K562 (cell line): Measurements from ENCODE around the gene EIF1.

Source experiments
- ELF1 ChIP-seq: fragments of 200-800 bp; sonication (Bioruptor generic); IDR thresholded peaks from 2 replicates; pipeline ENCODE4 v1.6.1; 2016; ENCODE audit warnings: missing genetic modification characterization, missing compliant biosample characterization
- HCFC1 ChIP-seq: IDR thresholded peaks from 2 replicates; pipeline ENCODE4 v1.6.1; 2012; ENCODE audit warnings: low read depth, low read length, improper control_type of control experiment
- ZNF263 ChIP-seq: sonication (generic); formaldehyde crosslinking; IDR thresholded peaks from 2 replicates; pipeline ENCODE4 v1.8.0; 2022; ENCODE audit warnings: mild to moderate bottlenecking, missing genetic modification reagents, borderline replicate concordance
- ZNF274 ChIP-seq: IDR thresholded peaks from 2 replicates; pipeline ENCODE4 v1.6.1; 2011; ENCODE audit warnings: low read depth, mild to moderate bottlenecking, low read length, moderate library complexity, borderline replicate concordance
- TF ChIP-seq, protein P1 (sequence below): sonication (generic); formaldehyde crosslinking; IDR thresholded peaks from 2 replicates; pipeline ENCODE4 v1.9.0; 2022; ENCODE audit warnings: mild to moderate bottlenecking, missing genetic modification reagents
- TF ChIP-seq, protein P2 (sequence below), 2 experiments: fragments of 450-650 bp; IDR thresholded peaks; 2 replicates each; pipeline ENCODE4 v1.6.1; 2018; ENCODE audit warnings: mild to moderate bottlenecking in 2 of 2, low read depth in 1 of 2; ENCODE audit not compliant: partially characterized antibody in 2 of 2

- TF ChIP-seq ELF1 (tag): no peak
- no peak for TF ChIP-seq ZNF263 (CRISPR knock-in tag)
- no peak for TF ChIP-seq HCFC1
- no peak for TF ChIP-seq ZNF274
- TF ChIP-seq, protein P1, sequence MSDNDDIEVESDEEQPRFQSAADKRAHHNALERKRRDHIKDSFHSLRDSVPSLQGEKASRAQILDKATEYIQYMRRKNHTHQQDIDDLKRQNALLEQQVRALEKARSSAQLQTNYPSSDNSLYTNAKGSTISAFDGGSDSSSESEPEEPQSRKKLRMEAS (CRISPR knock-in tag): no peak
- TF ChIP-seq, protein P2, sequence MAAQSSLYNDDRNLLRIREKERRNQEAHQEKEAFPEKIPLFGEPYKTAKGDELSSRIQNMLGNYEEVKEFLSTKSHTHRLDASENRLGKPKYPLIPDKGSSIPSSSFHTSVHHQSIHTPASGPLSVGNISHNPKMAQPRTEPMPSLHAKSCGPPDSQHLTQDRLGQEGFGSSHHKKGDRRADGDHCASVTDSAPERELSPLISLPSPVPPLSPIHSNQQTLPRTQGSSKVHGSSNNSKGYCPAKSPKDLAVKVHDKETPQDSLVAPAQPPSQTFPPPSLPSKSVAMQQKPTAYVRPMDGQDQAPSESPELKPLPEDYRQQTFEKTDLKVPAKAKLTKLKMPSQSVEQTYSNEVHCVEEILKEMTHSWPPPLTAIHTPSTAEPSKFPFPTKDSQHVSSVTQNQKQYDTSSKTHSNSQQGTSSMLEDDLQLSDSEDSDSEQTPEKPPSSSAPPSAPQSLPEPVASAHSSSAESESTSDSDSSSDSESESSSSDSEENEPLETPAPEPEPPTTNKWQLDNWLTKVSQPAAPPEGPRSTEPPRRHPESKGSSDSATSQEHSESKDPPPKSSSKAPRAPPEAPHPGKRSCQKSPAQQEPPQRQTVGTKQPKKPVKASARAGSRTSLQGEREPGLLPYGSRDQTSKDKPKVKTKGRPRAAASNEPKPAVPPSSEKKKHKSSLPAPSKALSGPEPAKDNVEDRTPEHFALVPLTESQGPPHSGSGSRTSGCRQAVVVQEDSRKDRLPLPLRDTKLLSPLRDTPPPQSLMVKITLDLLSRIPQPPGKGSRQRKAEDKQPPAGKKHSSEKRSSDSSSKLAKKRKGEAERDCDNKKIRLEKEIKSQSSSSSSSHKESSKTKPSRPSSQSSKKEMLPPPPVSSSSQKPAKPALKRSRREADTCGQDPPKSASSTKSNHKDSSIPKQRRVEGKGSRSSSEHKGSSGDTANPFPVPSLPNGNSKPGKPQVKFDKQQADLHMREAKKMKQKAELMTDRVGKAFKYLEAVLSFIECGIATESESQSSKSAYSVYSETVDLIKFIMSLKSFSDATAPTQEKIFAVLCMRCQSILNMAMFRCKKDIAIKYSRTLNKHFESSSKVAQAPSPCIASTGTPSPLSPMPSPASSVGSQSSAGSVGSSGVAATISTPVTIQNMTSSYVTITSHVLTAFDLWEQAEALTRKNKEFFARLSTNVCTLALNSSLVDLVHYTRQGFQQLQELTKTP (IDR thresholded peaks at IDR 0.05; ENCODE audit: low read depth in 1 of 2, partially characterized antibody in 2 of 2): no peak
Observed at GRCh38 chr17:41651625-41652460, 36.8 kb upstream of the EIF1 start.
